Measurements from ENCODE around the gene ATRNL1.
A peak's percentile ranks its signal among the peaks of the same experiment; 100 is the strongest.

DNA sequence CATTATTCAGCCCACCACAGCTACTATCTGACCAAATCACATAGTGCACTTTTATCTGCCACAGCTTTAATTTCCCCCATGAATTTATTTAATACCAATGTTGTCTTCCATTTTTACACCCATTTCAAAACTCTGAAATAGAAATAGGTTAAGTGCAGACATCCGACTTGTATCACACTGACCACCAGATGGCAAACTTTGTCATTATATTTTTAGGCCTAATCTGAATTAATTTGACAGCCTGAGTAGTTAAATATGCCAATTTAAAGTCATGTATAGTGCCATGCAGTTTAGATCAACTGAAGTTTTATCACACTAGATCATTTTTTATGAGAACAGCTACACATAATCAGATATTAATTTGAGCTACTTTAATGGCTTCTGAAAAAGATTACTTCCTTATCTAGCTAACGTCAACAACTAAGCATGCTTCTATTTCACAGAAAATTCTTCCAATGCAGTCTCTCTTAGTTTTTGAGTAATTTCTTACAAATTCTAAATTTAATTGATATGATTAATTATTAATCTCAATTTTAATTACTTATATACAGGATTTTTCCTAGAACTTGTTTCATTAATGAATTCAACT, 613.4 kb downstream of the ATRNL1 start:
- TF ChIP-seq, protein P1, sequence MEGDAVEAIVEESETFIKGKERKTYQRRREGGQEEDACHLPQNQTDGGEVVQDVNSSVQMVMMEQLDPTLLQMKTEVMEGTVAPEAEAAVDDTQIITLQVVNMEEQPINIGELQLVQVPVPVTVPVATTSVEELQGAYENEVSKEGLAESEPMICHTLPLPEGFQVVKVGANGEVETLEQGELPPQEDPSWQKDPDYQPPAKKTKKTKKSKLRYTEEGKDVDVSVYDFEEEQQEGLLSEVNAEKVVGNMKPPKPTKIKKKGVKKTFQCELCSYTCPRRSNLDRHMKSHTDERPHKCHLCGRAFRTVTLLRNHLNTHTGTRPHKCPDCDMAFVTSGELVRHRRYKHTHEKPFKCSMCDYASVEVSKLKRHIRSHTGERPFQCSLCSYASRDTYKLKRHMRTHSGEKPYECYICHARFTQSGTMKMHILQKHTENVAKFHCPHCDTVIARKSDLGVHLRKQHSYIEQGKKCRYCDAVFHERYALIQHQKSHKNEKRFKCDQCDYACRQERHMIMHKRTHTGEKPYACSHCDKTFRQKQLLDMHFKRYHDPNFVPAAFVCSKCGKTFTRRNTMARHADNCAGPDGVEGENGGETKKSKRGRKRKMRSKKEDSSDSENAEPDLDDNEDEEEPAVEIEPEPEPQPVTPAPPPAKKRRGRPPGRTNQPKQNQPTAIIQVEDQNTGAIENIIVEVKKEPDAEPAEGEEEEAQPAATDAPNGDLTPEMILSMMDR (IDR thresholded peaks at IDR 0.05) = peak in 2 of 4 experiments; percentile 37 to 41
- no peak for TF ChIP-seq POLR2A (IDR thresholded peaks at IDR 0.05)
- TF ChIP-seq EP300 (IDR thresholded peaks at IDR 0.05) = no peak
